Endothelial cell of umbilical vein (primary cell): ENCODE data around the gene NPFFR1. TPM values are rescaled to one million over a fixed set of nuclear protein-coding genes. Genes with fewer than 3 reads are reported as not detected.

Source experiments
- BruUV-seq: library from RNA; stranded (reverse); fragments of 400-500 nt; replicated peaks from 2 replicates; lab custom pipeline; 2021; lab: Mats Ljungman, UMichigan
- CTCF ChIA-PET: fragments of 300-600, 350-600 bp; sonication (Branson Sonifier 250); formaldehyde crosslinking; loops from one replicate; lab custom pipeline; 2021; ENCODE audit warnings: antibody characterized with exemption, inconsistent platforms; lab: Charles Lee
- POLR2A ChIA-PET: fragments of 300-600, 350-600 bp; sonication (Branson Sonifier 250); formaldehyde crosslinking; loops from one replicate; lab custom pipeline; 2021; ENCODE audit warnings: antibody characterized with exemption, inconsistent platforms; lab: Charles Lee
- DNase-seq: peaks from one replicate; pipeline ENCODE4 v3.0.0-alpha.2; 2011; ENCODE audit warnings: low read depth, low spot score
- FAIRE-seq: peaks from 2 replicates; lab custom pipeline; 2011; peaks lifted over from hg19 to GRCh38; lab: Jason Lieb, UNC
- H2AFZ ChIP-seq: 2 replicates; pipeline ENCODE4 v1.6.0; 2012; ENCODE audit warnings: low read depth, low read length, control low read depth, inconsistent platforms
- H3K27ac ChIP-seq: 2 replicates; pipeline ENCODE4 v1.5.1; 2011; ENCODE audit warnings: low read depth, mild to moderate bottlenecking, control low read depth, low read length, moderate library complexity; ENCODE audit not compliant: insufficient read depth
- H3K27me3 ChIP-seq, 2 experiments: 2 replicates each; pipeline versions ENCODE4 v1.6.0 to v1.6.1; 2011; ENCODE audit warnings: low read length in 2 of 2, mixed read lengths in 1 of 2; ENCODE audit not compliant: control insufficient read depth in 2 of 2, insufficient read depth in 2 of 2
- H3K36me3 ChIP-seq, 2 experiments: 2 replicates in 1 of 2; 3 replicates in 1 of 2; pipeline ENCODE4 v1.5.1; 2011; ENCODE audit warnings: low read length in 2 of 2, mild to moderate bottlenecking in 1 of 2, moderate library complexity in 1 of 2; ENCODE audit not compliant: control insufficient read depth in 2 of 2, insufficient read depth in 2 of 2; ENCODE audit errors: extremely low read depth in 1 of 2
- H3K4me1 ChIP-seq: 3 replicates; pipeline ENCODE4 v1.5.1; 2011; ENCODE audit warnings: mild to moderate bottlenecking, low read length; ENCODE audit not compliant: control insufficient read depth, insufficient read depth; ENCODE audit errors: extremely low read depth
- H3K4me2 ChIP-seq: 2 replicates; pipeline ENCODE4 v1.6.1; 2011; ENCODE audit warnings: low read length, control low read depth, mixed read lengths; ENCODE audit not compliant: insufficient read depth
- H3K4me3 ChIP-seq, 3 experiments: fragments of 200-600 bp in 1 of 3; sonication (generic), shearing (Covaris generic) in 1 of 3; replicated peaks in 1 of 3; 2 replicates each; pipeline ENCODE4 v1.5.1; 2011 to 2016; ENCODE audit warnings: control low read depth in 3 of 3, low read length in 3 of 3, mild to moderate bottlenecking in 2 of 3, inconsistent platforms in 1 of 3, low read depth in 1 of 3, moderate library complexity in 1 of 3; ENCODE audit not compliant: insufficient read depth in 1 of 3
- H3K79me2 ChIP-seq: 2 replicates; pipeline ENCODE4 v1.6.0; 2012; ENCODE audit warnings: low read length, inconsistent platforms; ENCODE audit not compliant: control insufficient read depth, insufficient read depth
- H3K9ac ChIP-seq: replicated peaks from 2 replicates; pipeline ENCODE3; 2011; ENCODE audit warnings: low read length, control low read depth; ENCODE audit not compliant: insufficient read depth; ENCODE audit errors: extremely low read depth
- H3K9me1 ChIP-seq: replicated peaks from 3 replicates; pipeline ENCODE4 v1.6.0; 2011; ENCODE audit warnings: mild to moderate bottlenecking, low read length; ENCODE audit not compliant: control insufficient read depth, insufficient read depth; ENCODE audit errors: extremely low read depth
- H3K9me3 ChIP-seq: replicated peaks from 2 replicates; pipeline ENCODE4 v1.5.1; 2012; ENCODE audit warnings: low read length, inconsistent platforms; ENCODE audit not compliant: control insufficient read depth, insufficient read depth
- H4K20me1 ChIP-seq: replicated peaks from 2 replicates; pipeline ENCODE3; 2011; ENCODE audit warnings: mild to moderate bottlenecking, low read length; ENCODE audit not compliant: control insufficient read depth, insufficient read depth; ENCODE audit errors: extremely low read depth
- CTCF ChIP-seq, 2 donors: IDR thresholded peaks; 1 replicate in 1 of 2; 2 replicates in 1 of 2; pipeline ENCODE4 v1.5.1; 2011; ENCODE audit warnings: low read length in 2 of 2, mild to moderate bottlenecking in 2 of 2, moderate library complexity in 2 of 2, control low read depth in 1 of 2, inconsistent platforms in 1 of 2, low read depth in 1 of 2; ENCODE audit not compliant: insufficient read depth in 1 of 2; ENCODE audit errors: extremely low read depth in 1 of 2
- EZH2 ChIP-seq: IDR thresholded peaks from 2 replicates; pipeline ENCODE4 v1.6.1; 2012; ENCODE audit warnings: borderline replicate concordance, low read depth, mild to moderate bottlenecking, moderate library complexity, low read length, inconsistent platforms; ENCODE audit not compliant: severe bottlenecking
- FOS ChIP-seq: IDR thresholded peaks from 2 replicates; pipeline ENCODE4 v1.6.1; 2011; ENCODE audit warnings: mild to moderate bottlenecking, low read length, moderate library complexity, borderline replicate concordance; ENCODE audit not compliant: insufficient read depth
- GATA2 ChIP-seq: IDR thresholded peaks from 2 replicates; pipeline ENCODE4 v1.7.0; 2011; ENCODE audit warnings: low read depth, mild to moderate bottlenecking, moderate library complexity, mixed read lengths, low read length; ENCODE audit not compliant: insufficient read length, insufficient read depth
- JUN ChIP-seq: IDR thresholded peaks from 2 replicates; pipeline ENCODE4 v1.6.1; 2011; ENCODE audit warnings: borderline replicate concordance, low read depth; ENCODE audit not compliant: insufficient read length, insufficient read depth
- MAX ChIP-seq: IDR thresholded peaks from 2 replicates; pipeline ENCODE4 v1.6.1; 2011; ENCODE audit not compliant: insufficient read depth, insufficient read length
- MYC ChIP-seq: IDR thresholded peaks from one replicate; pipeline ENCODE4 v1.6.1; 2011; ENCODE audit warnings: mild to moderate bottlenecking, low read depth, low read length
- POLR2A ChIP-seq: IDR thresholded peaks from 2 replicates; pipeline ENCODE4 v1.6.1; 2012; ENCODE audit warnings: low read depth, mild to moderate bottlenecking, control low read depth, low read length
- POLR2AphosphoS5 ChIP-seq: IDR thresholded peaks from 2 replicates; pipeline ENCODE4 v1.6.1; 2012; ENCODE audit warnings: low read depth, mild to moderate bottlenecking, control low read depth, low read length, moderate library complexity; ENCODE audit not compliant: insufficient read depth
- dilution Hi-C: fragments of 300-500 bp; cut with MboI; formaldehyde crosslinking; loops from one replicate; pipeline ENCODE4 v1.15.0; 2019; ENCODE audit warnings: low sequenced_read_pairs; ENCODE audit not compliant: extremely low pct_ligation_motif_present
- intact Hi-C: fragments of 100-400 bp; cut with micrococcal nuclease; formaldehyde crosslinking; loops from one replicate; pipeline ENCODE4 v1.10.0; 2022
- polyA plus RNA-seq, 4 experiments: library from polyadenylated mRNA; depleted of rRNA in 3 of 4; stranded (reverse) in 3 of 4; unstranded in 1 of 4; fragments of >200 nt; gene quantifications; 2 replicates each; pipeline versions ENCODE4 v1.2.1 to v1.2.3, GENCODE V29; 2011 to 2012; ENCODE audit warnings: missing spikeins in 1 of 4
- total RNA-seq: library from RNA; stranded (reverse); gene quantifications from 2 replicates; pipeline ENCODE4 v1.2.3, GENCODE V29; 2021

NPFFR1 gene
- total and polyA plus RNA-seq, 2 donors (not counting 3 experiments of a cell fraction or from before 2014, with no cell fraction given) = not detected

GRCh38 chr10:70308121-70309060 lies 24.6 kb upstream of the NPFFR1 start:
- Histone ChIP-seq H2AFZ (no peak overlapping the region), H3K4me1 (no peaks in the 10 kb centered on the region), H3K27ac (no peak overlapping the region), H3K27me3 (no peaks in the 10 kb centered on the region), H3K9me1 (no peaks in the 10 kb centered on the region), H3K79me2 (no peaks in the 10 kb centered on the region), H4K20me1 (no peaks in the 10 kb centered on the region), H3K4me2 (no peak overlapping the region), H3K36me3 (no peaks in the 10 kb centered on the region), H3K4me3 (no peak overlapping the region), H3K9ac (no peak overlapping the region), H3K9me3 (no peaks in the 10 kb centered on the region)
- POLR2A ChIA-PET = no interaction called here
- DNase-seq = no peak
- no TSS peak for BruUV-seq
- FAIRE-seq = no peak
- TF ChIP-seq POLR2AphosphoS5 (no peak), MYC (no peak), EZH2 (no peak), POLR2A (no peak), GATA2 (no peak), FOS (no peak), MAX (no peak), CTCF (IDR thresholded peaks at IDR 0.05; ENCODE audit: extremely low read depth in 1 of 2, insufficient read depth in 1 of 2, low read depth in 1 of 2, low read length in 2 of 2) (no peak), JUN (no peak)
- CTCF ChIA-PET = interaction anchor here (0.9 to 1.1 kb wide), 2 partner anchors 11 to 36 kb away, joined by 3 to 5 read pairs; no protein-coding TSS in a partner anchor
- intact Hi-C loops = no loop called here
- dilution Hi-C loops = no loop called here
